GM23338 (cell line): ENCODE results near the gene IER5L.
A peak's percentile ranks its signal among the peaks of the same experiment; 100 is the strongest.

Experiments
- CTCF ChIP-seq, 2 experiments: fragments of 200-600 bp in 1 of 2; sonication (generic) in 1 of 2; conservative IDR thresholded peaks; 2 replicates each; pipeline versions ENCODE4 v1.5.1 to v1.6.1; 2016 to 2017; ENCODE audit warnings: antibody characterized with exemption in 2 of 2, low read depth in 2 of 2, mild to moderate bottlenecking in 2 of 2, moderate library complexity in 1 of 2
- EZH2 ChIP-seq: fragments of 200-600 bp; sonication (generic); IDR thresholded peaks from one replicate; pipeline ENCODE4 v1.8.0; 2017; ENCODE audit warnings: antibody characterized with exemption, mild to moderate bottlenecking, low read depth; ENCODE audit not compliant: unreplicated experiment
- EZH2phosphoT487 ChIP-seq: fragments of 200-600 bp; sonication (generic); IDR thresholded peaks from one replicate; pipeline ENCODE4 v1.8.1; 2018; ENCODE audit warnings: antibody characterized with exemption; ENCODE audit not compliant: unreplicated experiment
- JUNB ChIP-seq: IDR thresholded peaks from one replicate; pipeline ENCODE4 v1.6.1; 2016; ENCODE audit warnings: antibody characterized with exemption; ENCODE audit not compliant: unreplicated experiment
- NANOG ChIP-seq: IDR thresholded peaks from 2 replicates; pipeline ENCODE4 v1.6.1; 2016; ENCODE audit warnings: antibody characterized with exemption, borderline replicate concordance
- POLR2AphosphoS5 ChIP-seq: IDR thresholded peaks from 2 replicates; pipeline ENCODE4 v1.6.1; 2016; ENCODE audit warnings: antibody characterized with exemption, low read depth
- STAT1 ChIP-seq: IDR thresholded peaks from one replicate; pipeline ENCODE4 v1.6.1; 2016; ENCODE audit warnings: antibody characterized with exemption; ENCODE audit not compliant: unreplicated experiment
- ZNF114 ChIP-seq: fragments of 250-450 bp; sonication (Bioruptor Pico); IDR thresholded peaks from 2 replicates; pipeline ENCODE4 v1.5.0; 2020; ENCODE audit warnings: mild to moderate bottlenecking, moderate library complexity

DNA sequence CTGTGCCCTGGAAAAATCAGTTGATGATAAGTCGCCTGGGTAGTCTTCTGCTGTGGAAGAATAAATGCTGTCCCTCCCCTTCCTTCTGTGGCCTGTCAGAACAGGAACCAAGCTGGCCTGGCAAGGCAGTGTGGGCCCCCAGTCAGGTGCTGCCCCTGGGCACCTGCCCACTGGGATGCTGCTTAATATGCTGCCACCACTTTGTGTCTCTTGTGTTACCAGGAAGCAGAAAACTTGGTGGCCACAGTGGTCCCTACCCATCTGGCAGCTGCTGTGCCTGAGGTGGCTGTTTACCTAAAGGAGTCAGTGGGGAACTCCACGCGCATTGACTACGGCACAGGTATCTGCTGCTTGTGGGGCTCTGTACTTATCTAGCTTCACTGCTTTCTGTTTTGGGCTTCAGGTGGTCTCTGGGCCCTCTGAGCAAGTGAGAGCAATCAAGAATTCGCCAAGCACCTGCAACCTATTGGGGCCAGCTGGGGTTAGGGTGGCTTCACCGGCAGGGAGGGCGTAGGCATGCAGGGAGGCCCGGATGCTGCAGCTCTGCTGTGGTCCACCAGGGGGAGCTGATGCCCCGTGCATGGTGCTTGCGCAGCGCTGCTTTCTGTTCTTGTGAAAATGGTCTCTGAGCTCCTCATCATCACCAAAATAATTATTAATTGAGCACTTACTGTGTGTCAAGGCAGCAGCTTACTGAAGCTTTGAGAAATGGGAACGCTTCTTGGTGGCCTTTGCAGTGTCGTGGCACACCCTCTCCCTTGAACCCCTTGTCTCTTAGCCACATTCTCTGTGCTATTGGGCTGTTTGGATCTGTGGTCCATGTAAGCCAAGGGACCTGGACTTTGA lies 46.5 kb downstream of the IER5L start:
- TF ChIP-seq CTCF (conservative IDR thresholded peaks at IDR 0.05; ENCODE audit: low read depth in 2 of 2) (peak; percentile 96 to 99), ZNF114 (CRISPR knock-in tag) (no peak), POLR2AphosphoS5 (no peak), EZH2 (no peak), NANOG (no peak), STAT1 (no peak), JUNB (no peak), EZH2phosphoT487 (no peak)
